Measurements from ENCODE around the gene IGFBPL1. TPM values are rescaled to one million over a fixed set of nuclear protein-coding genes. Genes with fewer than 3 reads are reported as not detected.

IGFBPL1 gene
- total and polyA plus RNA-seq, 10 of the 15 experiments (the other 5 are each of a cell fraction or from before 2014, with no cell fraction given), result 0.25 TPM; not detected in 9

GRCh38 chr9:38394416-38394815, 29.8 kb downstream of the IGFBPL1 start (continued):
- TF ChIP-seq ZBTB4 (CRISPR knock-in tag; IDR thresholded peaks at IDR 0.05), result no peak
- no peak for TF ChIP-seq YY1 (IDR thresholded peaks at IDR 0.05; ENCODE audit: low read depth, low read length)
- no peak for TF ChIP-seq WRNIP1 (IDR thresholded peaks at IDR 0.05; ENCODE audit: borderline replicate concordance, low read depth, low read length)
- TF ChIP-seq CBFB (IDR thresholded peaks at IDR 0.05; ENCODE audit: low read depth), result no peak
- TF ChIP-seq HDAC6 (IDR thresholded peaks at IDR 0.05; ENCODE audit: unreplicated experiment), result no peak

GRCh38 chr9:38393128-38393796, 31.0 kb downstream of the IGFBPL1 start:
- Histone ChIP-seq H3K27me3 (replicated peaks in 1 of 2; ENCODE audit: control insufficient read depth in 2 of 2, insufficient read depth in 2 of 2, low read length in 1 of 2) (no peaks in the 10 kb centered on the region), H3K79me2 (ENCODE audit: control insufficient read depth, insufficient read depth, low read length) (peaks cover 10% of the 10 kb centered on the region), H4K20me1 (ENCODE audit: control insufficient read depth, insufficient read depth) (no peaks in the 10 kb centered on the region), H3K4me2 (ENCODE audit: control insufficient read depth, insufficient read depth) (peak overlapping the region; percentile 68), H3K9me3 (replicated peaks; ENCODE audit: control insufficient read depth, insufficient read depth, low read length) (no peaks in the 10 kb centered on the region), H3K27ac (ENCODE audit: control insufficient read depth, insufficient read depth) (peak overlapping the region; percentile 77), H3K4me3 (peak overlapping the region; percentile 93), H3K4me1 (ENCODE audit: control insufficient read depth, insufficient read depth, low read length) (peaks cover 3% of the 10 kb centered on the region; the same call in 1 of the 2 replicates), H3K9ac (ENCODE audit: control insufficient read depth, insufficient read depth, low read length) (peak overlapping the region; percentile 88), H3K36me3 (ENCODE audit: control insufficient read depth in 2 of 2, insufficient read depth in 2 of 2, low read length in 1 of 2) (peaks cover 0 to 4% of the 10 kb centered on the region in 2 experiments; a peak in 2 of 4 replicates), H2AFZ (ENCODE audit: control insufficient read depth, low read depth, low read length) (peak overlapping the region; percentile 94)
- WGBS (ENCODE audit: insufficient coverage, insufficient replicate concordance, low lambda C conversion rate, missing lambda C conversion rate), result under 1% methylated on average over 9 of the region's 9 CpGs
- SMC1A ChIA-PET (ENCODE audit: uncharacterized antibody, unreplicated experiment), result interaction anchor here (1.0 to 1.7 kb wide), 7 partner anchors 14 to 40 kb away, joined by 3 to 9 read pairs (median 3); no protein-coding TSS in a partner anchor
- intact Hi-C loops (cut with micrococcal nuclease; ENCODE audit: unreplicated experiment) (no loop called here), in situ Hi-C loops (cut with MboI) (no loop called here)
- ATAC-seq, result peak; percentile 33
- POLR2A ChIA-PET, result interaction anchor here (0.7 to 1.2 kb wide), 3 partner anchors 10 to 15 kb away, joined by 3 to 4 read pairs (median 4); no protein-coding TSS in a partner anchor
- CTCF ChIA-PET, result interaction anchor here (0.7 to 2.8 kb wide), 12 partner anchors 15 to 556 kb away, joined by 3 to 12 read pairs (median 4); no protein-coding TSS in a partner anchor
- FAIRE-seq, result no peak
- BruUV-seq (replicated peaks), result TSS peak; percentile 52
- no peak for DNase-seq (ENCODE audit: low read depth, low spot score)
- RAD21 ChIA-PET (ENCODE audit: unreplicated experiment), result interaction anchor here (0.6 to 1.7 kb wide), 9 partner anchors 21 to 492 kb away, joined by 3 to 6 read pairs (median 3); no protein-coding TSS in a partner anchor
- no peak for TF ChIP-seq PML (IDR thresholded peaks at IDR 0.05; ENCODE audit: low read length)
- TF ChIP-seq NFXL1 (IDR thresholded peaks at IDR 0.05; ENCODE audit: borderline replicate concordance), result peak; percentile 81; the same call in 1 of the 2 replicates
- no peak for TF ChIP-seq SIN3A (IDR thresholded peaks at IDR 0.05; ENCODE audit: low read depth, low read length)
- no peak for TF ChIP-seq CBX3 (IDR thresholded peaks at IDR 0.05; ENCODE audit: borderline replicate concordance, low read depth)
- TF ChIP-seq ZBTB40 (IDR thresholded peaks at IDR 0.05; ENCODE audit: borderline replicate concordance), result no peak
- TF ChIP-seq MXI1 (IDR thresholded peaks at IDR 0.05; ENCODE audit: low read depth, low read length), result no peak
- no peak for TF ChIP-seq ASH2L (IDR thresholded peaks at IDR 0.05; ENCODE audit: borderline replicate concordance, low read depth)
- no peak for TF ChIP-seq SREBF1 (IDR thresholded peaks at IDR 0.05; ENCODE audit: low read length)
- TF ChIP-seq ZNF217 (IDR thresholded peaks at IDR 0.05), result no peak
- TF ChIP-seq SMARCA5 (IDR thresholded peaks at IDR 0.05), result peak; percentile 90
- TF ChIP-seq RFX5 (IDR thresholded peaks at IDR 0.05; ENCODE audit: low read depth, low read length), result no peak
